GM18909 (cell line): ENCODE measurements around the gene PHKB.
"Not testable (repeated sequence)": the region's sequence is repeated elsewhere in the genome, so short reads cannot be mapped to it uniquely, and the experiment has no call there.

Experiments used
- ATAC-seq: cut with Tn5 transposase; IDR thresholded peaks from one replicate; pipeline ENCODE4 v1.9.1; 2021; ENCODE audit warnings: mild to moderate bottlenecking; ENCODE audit not compliant: unreplicated experiment, poor library complexity

Gene PHKB

GRCh38 chr16:47554587-47554986, 93.5 kb downstream of the PHKB start:
- not testable (repeated sequence) for ATAC-seq

- no peak for ATAC-seq
Measured at GRCh38 chr16:47561286-47561685, 100.2 kb downstream of the PHKB start.

GRCh38 chr16:47562366-47562765, 101.2 kb downstream of the PHKB start:
- no peak for ATAC-seq

- ATAC-seq = no peak
Measured at GRCh38 chr16:47565454-47565853, 104.3 kb downstream of the PHKB start.

GRCh38 chr16:47567321-47567720, 106.2 kb downstream of the PHKB start:
- ATAC-seq = no peak

GRCh38 chr16:47568351-47568750, 107.2 kb downstream of the PHKB start:
- no peak for ATAC-seq

GRCh38 chr16:47571049-47571448, 109.9 kb downstream of the PHKB start:
- no peak for ATAC-seq

GRCh38 chr16:47571711-47572110, 110.6 kb downstream of the PHKB start:
- no peak for ATAC-seq

- ATAC-seq = peak; percentile 56
Measured at GRCh38 chr16:47574091-47575054, 113.2 kb downstream of the PHKB start.

GRCh38 chr16:47577029-47577428, 115.9 kb downstream of the PHKB start:
- no peak for ATAC-seq

GRCh38 chr16:47578033-47578432, 116.9 kb downstream of the PHKB start:
- ATAC-seq = no peak

- no peak for ATAC-seq
Measured at GRCh38 chr16:47578573-47578972, 117.4 kb downstream of the PHKB start.

- ATAC-seq = no peak
Measured at GRCh38 chr16:47581114-47581513, 120.0 kb downstream of the PHKB start.

GRCh38 chr16:47584464-47585225, 123.5 kb downstream of the PHKB start:
- ATAC-seq = no peak

GRCh38 chr16:47586121-47586520, 125.0 kb downstream of the PHKB start:
- ATAC-seq = no peak

- no peak for ATAC-seq
Measured at GRCh38 chr16:47590472-47590871, 129.3 kb downstream of the PHKB start.

- no peak for ATAC-seq
Measured at GRCh38 chr16:47592232-47592631, 131.1 kb downstream of the PHKB start.

- ATAC-seq = peak; percentile 77
Measured at GRCh38 chr16:47599512-47599911, 138.4 kb downstream of the PHKB start.

- ATAC-seq = no peak
Measured at GRCh38 chr16:47600376-47600775, 139.2 kb downstream of the PHKB start.

GRCh38 chr16:47604306-47604705, 143.2 kb downstream of the PHKB start:
- no peak for ATAC-seq

- ATAC-seq = no peak
Measured at GRCh38 chr16:47611042-47611441, 149.9 kb downstream of the PHKB start.
